HTERT RPE-1 (cell line): Measurements from ENCODE around the gene GLG1.

Experiments
- in situ Hi-C: fragments of 300-500 bp; cut with MboI; formaldehyde crosslinking; loops from 4 replicates; pipeline ENCODE4 v1.14.3; 2020; ENCODE audit warnings: low sequenced_read_pairs

The GLG1 gene

DNA sequence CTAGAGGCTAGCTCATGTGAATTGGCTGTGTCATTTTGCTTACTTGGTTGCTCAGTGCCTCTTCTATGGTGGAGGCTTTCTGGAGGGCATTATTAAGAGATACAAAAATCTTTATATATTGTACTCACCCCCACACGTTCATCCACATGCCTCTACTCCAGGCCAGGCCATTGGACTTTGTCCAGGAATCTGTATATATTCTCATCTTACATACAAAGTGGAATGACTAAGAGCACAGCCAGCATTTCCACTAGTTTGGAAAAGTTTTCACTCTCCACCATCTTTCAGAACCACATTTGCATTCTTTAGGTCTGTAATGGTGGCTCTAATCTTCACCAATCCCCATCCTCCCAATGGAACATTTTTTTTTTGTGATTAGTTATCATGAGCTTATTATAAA lies 4.8 kb upstream of the GLG1 start:
- in situ Hi-C loops, result no loop called here

- in situ Hi-C loops, result no loop called here
These were observed 2.0 kb upstream of the GLG1 start for GRCh38 chr16:74608944-74609343.

- in situ Hi-C loops, result no loop called here
These were observed 1.5 kb upstream of the GLG1 start for GRCh38 chr16:74608381-74608780.

- in situ Hi-C loops, result no loop called here
These were observed 1.0 kb upstream of the GLG1 start for GRCh38 chr16:74607962-74608356.

DNA sequence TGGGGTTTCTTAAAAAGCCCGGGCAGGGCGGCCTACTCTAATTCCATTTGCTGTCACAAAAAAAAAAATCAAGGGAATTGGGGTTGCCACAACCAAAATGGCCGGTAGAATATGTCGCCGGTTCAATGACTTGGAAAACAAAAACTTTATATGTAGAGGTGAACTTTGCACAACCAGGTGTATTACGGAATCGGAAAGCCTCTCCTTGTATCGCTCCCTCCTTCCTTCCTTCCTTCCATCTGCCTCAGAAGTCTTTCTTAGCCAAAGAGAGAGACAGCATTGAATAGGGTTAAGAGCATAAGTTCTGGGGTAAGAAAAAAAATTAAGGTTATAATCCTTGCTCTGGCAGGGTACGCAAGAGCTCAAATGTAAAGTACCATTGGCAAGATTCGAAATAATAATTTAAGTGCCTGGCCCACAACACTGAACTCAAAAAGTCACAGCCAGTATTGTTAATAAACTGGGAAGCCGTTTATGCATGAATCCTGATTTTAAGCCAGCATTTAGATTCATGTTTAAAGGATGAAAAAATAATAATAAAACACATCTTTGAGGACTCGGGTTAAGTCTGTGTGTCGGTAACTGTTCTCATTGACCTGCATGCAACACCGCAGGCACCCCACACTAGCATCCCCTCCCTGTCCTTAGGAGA lies 522 bp upstream of the GLG1 start:
- in situ Hi-C loops, result no loop called here

DNA sequence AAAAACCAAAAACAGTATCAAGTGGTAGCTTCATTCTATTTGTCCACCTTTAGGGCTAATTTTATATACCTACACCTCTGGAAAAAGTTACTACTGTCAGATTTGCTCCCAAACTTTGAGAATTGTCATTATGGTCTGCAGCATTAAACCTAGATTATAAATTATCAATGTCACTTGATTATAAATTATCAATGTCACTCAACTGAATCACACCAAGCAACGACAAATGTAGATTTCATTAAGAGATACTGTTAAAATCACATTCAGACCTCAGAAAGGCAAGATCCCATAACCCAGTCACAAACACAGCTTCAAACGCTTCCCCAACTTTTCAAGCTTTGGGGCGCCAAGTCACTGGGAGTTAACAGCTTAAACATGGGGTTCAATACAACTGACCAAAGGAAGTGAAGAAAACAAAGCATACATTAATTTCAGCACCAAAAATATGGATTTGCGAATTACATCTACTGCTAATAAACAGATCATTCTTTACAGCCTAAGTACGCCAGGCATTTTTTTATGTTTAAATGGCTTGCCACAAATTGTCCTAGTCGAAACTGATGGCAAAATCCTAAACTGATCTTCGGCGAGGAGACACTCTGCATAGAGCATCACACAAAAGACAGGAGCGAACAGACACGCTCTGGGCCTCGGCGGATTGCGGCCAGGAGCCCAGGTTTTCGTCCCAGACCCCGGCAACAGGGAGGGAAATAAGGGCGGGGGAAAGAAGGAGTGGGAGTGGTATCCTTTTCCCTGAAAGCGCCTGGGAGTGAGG lies 981 bp downstream of the GLG1 start:
- in situ Hi-C loops, result no loop called here

GRCh38 chr16:74605332-74605731 lies 1.6 kb downstream of the GLG1 start:
- in situ Hi-C loops, result no loop called here

DNA sequence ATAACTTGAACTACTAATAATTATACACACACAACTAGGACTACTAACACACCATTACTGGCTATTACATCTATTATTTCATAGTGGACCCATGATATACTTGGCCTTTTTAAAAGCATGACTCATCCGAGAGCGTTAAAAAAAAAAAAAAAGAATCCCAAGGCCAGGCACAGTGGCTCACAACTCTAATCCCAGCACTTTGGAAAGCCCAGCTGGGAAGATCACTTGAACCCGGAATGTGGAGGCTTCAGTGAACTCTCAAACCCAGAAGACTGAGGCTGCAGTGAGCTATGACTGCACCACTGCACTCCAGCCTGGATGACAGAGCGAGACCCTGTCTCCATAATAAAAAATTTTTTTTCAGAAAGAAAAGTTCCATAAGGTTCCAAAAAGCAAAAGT lies 3.1 kb downstream of the GLG1 start:
- in situ Hi-C loops, result no loop called here

- in situ Hi-C loops, result no loop called here
These were observed 5.6 kb downstream of the GLG1 start for GRCh38 chr16:74601126-74601871.

DNA sequence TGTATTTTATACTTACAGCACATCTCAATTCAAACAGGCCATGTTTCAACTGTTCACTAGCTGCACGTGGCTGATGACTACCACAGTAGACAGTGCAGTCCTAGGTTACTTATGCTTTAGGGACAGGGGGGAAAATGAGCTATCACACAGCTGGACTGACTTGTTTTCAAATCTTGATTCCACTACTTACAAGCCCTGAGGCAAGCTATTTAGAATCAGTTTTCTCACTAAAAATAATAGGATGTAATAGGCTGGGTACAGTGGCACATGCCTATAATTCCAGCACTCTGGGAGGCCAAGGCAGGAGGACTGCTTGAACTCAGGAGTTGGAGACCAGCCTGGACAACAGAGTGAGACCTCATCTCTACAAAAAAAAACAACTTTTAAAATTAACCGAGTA lies 10.3 kb downstream of the GLG1 start:
- in situ Hi-C loops, result no loop called here

- in situ Hi-C loops, result no loop called here
These were observed 14.1 kb downstream of the GLG1 start for GRCh38 chr16:74592847-74593246.

DNA sequence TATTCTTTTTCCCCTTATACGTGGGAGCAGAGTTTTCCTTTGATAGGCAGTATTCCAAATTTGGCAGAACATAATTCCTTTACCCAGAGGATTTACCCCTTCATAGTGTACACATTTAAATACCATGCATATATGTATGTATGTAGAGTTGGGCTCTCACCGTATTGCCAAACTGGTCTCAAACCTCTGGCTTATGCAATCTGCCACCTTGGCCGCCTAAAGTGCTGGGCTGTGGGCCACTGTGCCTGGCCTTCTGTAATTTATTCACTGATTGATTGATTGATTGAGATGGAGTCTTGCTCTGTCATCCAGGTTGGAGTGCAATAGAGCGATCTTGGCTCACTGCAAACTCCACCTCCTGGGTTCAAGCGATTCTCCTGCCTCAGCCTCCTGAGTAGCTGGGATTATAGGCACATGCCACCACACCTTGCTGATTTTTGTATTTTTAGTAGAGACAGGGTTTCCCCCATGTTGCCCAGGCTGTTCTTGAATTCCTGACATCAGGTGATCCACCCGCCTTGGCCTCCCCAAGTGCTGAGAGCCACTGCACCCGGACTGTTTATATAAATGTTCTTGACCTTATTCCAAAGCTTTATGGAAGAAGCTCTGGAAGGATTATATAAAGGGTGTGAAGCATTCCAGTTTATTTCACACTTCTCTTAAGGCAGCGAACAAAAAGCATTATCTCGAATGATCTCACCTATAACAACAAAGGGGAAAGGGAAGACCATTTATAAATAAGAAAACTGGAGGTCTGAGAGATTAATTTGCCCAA lies 14.9 kb downstream of the GLG1 start:
- in situ Hi-C loops, result no loop called here

DNA sequence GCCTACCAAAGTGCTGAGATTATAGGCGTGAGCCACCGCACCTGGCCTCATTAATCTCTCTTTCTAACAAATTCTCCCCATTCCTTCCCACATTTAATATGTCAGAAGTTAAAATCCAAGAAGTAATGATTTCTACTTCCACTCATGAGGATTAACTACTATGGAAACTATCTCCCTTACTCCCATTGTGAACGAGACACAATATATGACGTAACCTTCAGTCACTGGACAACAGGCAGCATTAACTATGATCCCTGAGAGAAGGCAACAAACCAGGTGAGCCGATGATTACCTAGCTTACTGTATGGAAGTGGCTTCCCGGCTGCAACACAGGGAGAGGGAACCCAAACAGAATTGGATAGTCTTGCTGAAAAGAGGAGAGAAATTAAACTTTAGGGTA lies 20.0 kb downstream of the GLG1 start:
- in situ Hi-C loops, result no loop called here

DNA sequence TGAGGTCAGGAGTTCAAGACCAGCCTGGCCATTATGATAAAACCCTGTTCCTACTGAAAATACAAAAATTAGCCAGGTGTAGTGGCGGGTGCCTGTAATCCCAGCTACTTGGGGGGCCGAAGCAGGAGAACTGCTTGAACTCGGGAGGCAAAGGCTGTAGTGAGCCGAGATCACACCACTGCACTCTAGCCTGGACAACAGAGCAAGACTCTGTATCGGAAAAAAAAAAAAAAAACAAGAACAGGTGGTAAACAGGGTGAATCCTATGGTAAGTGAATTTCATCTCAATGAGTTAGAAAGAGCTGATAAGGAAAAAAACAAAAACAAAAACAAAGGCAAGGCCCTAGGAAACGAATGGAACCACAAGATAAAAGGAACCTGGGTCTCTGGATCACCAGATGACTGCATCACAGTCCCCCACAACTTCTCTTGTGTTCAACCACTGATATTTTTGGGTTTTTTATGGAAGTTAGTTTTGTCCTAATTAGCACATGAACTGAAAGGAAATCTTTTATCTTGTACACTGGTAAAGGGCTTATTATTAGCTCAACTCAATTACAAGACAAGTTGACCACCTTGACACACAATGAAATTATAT lies 21.0 kb downstream of the GLG1 start:
- in situ Hi-C loops, result no loop called here

DNA sequence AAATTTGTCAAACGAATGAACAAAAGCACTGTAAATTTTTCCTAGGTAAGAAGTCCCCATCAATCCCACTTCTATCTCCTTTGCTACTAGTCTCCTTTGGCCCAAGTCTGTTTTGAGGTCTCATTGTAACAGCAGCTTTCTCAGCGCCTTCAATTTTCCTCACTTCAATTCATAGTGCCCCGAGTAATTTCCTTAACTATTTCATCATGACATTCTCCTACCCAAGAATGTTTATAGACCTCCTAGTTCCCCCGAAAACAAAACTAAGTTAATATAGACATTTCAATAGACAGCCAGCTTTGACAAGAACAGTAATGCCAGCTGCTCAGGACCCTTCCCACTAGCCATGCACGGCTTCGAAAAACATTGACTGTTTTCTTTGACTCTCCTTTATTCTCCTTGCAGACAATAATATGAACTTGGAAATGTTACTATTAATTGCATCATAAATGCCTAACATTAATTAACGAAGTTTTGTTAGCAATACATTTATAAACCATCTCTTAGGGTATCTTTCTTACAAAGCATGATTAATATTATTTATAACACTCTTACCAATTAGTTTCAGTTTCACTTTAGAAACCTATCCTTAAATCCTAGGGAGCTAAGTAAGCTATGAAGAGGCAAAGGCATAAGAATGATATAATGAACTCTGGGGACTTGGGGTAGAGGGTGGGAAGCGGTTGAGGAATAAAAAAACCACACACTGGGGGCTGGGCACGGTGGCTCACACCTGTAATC lies 22.8 kb downstream of the GLG1 start:
- in situ Hi-C loops, result no loop called here

DNA sequence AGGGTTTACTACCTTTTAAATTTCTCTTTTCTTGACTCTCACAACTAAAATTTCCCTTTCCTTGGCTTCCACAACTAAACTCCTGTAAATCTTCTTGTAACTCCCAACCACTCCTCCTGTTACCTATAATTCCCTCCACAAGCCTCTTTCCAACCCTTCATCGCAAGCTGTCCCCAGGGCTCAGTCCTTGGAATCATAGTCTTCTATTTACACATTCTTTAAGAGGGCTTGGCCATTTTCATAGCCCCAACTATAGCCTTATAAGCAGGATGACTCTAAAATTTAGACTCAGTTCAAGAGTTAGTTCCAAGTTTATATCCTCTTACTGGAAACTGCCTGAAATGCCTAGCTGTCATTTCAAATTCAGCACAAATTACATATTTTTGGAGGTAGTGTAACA lies 23.9 kb downstream of the GLG1 start:
- in situ Hi-C loops, result no loop called here

DNA sequence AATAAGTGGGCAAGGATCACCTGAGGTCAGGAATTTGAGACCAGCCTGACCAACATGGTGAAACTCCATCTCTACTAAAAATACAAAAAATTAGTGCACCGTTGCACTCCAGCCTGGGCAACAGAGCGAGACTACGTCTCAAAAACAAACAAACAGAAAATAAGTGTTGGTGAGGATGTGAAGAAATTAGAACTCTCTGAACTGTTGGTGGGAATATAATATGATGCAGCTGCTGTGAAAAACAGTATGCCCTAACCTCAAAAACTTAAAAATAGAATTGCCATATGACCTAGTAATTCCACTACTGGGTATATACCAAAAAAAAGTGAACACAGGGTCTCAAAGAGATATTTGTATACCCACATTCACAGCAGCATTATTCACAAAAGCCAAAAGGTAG lies 26.1 kb downstream of the GLG1 start:
- in situ Hi-C loops, result no loop called here

- in situ Hi-C loops, result no loop called here
These were observed 28.1 kb downstream of the GLG1 start for GRCh38 chr16:74578838-74579237.

- in situ Hi-C loops, result no loop called here
These were observed 28.5 kb downstream of the GLG1 start for GRCh38 chr16:74578433-74578832.

- in situ Hi-C loops, result no loop called here
These were observed 29.0 kb downstream of the GLG1 start for GRCh38 chr16:74577882-74578366.
